Colonic mucosa (tissue), 4 donors: ENCODE data around the gene CLEC11A. TPM values are rescaled to one million over a fixed set of nuclear protein-coding genes. Genes with fewer than 3 reads are reported as not detected.

Experiments used
- DNase-seq: peaks from one replicate; pipeline ENCODE4 v3.0.0-alpha.2; 2020
- H3K27ac ChIP-seq: fragments of 200-600 bp; one replicate; pipeline ENCODE4 v1.8.0; 2021
- H3K27me3 ChIP-seq: fragments of 200-600 bp; one replicate; pipeline ENCODE4 v1.8.0; 2021
- H3K36me3 ChIP-seq: fragments of 200-600 bp; one replicate; pipeline ENCODE4 v1.8.0; 2021
- H3K4me1 ChIP-seq: fragments of 200-600 bp; one replicate; pipeline ENCODE4 v1.8.0; 2021; ENCODE audit warnings: mild to moderate bottlenecking
- H3K4me3 ChIP-seq: fragments of 200-600 bp; one replicate; pipeline ENCODE4 v1.8.0; 2021
- H3K9ac ChIP-seq, 2 donors: one replicate each; pipeline ENCODE4 v1.7.0; 2013; ENCODE audit warnings: control low read depth in 2 of 2, low read depth in 2 of 2, low read length in 2 of 2
- H3K9me3 ChIP-seq: fragments of 200-600 bp; one replicate; pipeline ENCODE4 v1.8.0; 2021
- intact Hi-C: fragments of 100-400 bp; cut with DNase I; formaldehyde crosslinking; loops from one replicate; pipeline ENCODE4 v1.14.1; 2022
- total RNA-seq, 2 donors: library from RNA; stranded (reverse); fragmentation: NEBNext Ultra II Directional in 1 of 2; extraction: Animal tissue kit (Norgen Biotek cat#: 25700) in 1 of 2; gene quantifications; one replicate each; pipeline ENCODE4 v1.2.1, GENCODE V29; 2021
- TF ChIP-seq, protein P1 (sequence below): fragments of 200-600 bp; IDR thresholded peaks from one replicate; pipeline ENCODE4 v1.8.0; 2022; ENCODE audit warnings: antibody characterized with exemption, mild to moderate bottlenecking
- donor health status: healthy.
- donor health status: DM: no; HTN: no; CAD: no.
- donor health status: DM: no; HTN: no; CAD: no.

CLEC11A gene
- total RNA-seq, 2 donors from 2014 or later = 4.5 to 5.1 TPM

DNA sequence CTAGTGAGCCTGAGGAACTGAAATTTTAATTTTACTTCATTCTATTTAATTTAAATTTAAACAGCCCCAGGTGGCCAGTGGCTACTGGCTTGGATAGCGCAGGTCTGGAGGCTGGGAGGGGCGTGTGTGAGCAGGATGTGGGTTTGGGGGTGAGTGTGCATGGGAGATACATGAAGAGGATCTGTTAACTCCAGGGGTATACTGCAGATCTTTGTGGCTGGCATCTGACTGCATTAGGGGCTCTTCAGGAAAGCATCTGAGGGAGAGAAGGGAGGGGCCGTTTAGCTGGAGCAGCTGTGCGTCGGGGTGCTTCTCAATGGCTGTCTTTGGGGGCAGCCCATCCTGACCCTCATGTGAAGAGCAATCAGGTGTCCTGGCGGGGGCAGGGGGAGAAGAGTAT is 10.3 kb upstream of the CLEC11A start:
- TF ChIP-seq, protein P1, sequence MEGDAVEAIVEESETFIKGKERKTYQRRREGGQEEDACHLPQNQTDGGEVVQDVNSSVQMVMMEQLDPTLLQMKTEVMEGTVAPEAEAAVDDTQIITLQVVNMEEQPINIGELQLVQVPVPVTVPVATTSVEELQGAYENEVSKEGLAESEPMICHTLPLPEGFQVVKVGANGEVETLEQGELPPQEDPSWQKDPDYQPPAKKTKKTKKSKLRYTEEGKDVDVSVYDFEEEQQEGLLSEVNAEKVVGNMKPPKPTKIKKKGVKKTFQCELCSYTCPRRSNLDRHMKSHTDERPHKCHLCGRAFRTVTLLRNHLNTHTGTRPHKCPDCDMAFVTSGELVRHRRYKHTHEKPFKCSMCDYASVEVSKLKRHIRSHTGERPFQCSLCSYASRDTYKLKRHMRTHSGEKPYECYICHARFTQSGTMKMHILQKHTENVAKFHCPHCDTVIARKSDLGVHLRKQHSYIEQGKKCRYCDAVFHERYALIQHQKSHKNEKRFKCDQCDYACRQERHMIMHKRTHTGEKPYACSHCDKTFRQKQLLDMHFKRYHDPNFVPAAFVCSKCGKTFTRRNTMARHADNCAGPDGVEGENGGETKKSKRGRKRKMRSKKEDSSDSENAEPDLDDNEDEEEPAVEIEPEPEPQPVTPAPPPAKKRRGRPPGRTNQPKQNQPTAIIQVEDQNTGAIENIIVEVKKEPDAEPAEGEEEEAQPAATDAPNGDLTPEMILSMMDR = no peak
- Histone ChIP-seq H3K4me1 (no peaks in the 10 kb centered on the region), H3K9me3 (no peaks in the 10 kb centered on the region), H3K9ac (no peak overlapping the region), H3K4me3 (no peak overlapping the region), H3K27me3 (peaks cover under 1% of the 10 kb centered on the region), H3K36me3 (no peaks in the 10 kb centered on the region), H3K27ac (no peak overlapping the region)
- no peak for DNase-seq
- intact Hi-C loops = no loop called here

DNA sequence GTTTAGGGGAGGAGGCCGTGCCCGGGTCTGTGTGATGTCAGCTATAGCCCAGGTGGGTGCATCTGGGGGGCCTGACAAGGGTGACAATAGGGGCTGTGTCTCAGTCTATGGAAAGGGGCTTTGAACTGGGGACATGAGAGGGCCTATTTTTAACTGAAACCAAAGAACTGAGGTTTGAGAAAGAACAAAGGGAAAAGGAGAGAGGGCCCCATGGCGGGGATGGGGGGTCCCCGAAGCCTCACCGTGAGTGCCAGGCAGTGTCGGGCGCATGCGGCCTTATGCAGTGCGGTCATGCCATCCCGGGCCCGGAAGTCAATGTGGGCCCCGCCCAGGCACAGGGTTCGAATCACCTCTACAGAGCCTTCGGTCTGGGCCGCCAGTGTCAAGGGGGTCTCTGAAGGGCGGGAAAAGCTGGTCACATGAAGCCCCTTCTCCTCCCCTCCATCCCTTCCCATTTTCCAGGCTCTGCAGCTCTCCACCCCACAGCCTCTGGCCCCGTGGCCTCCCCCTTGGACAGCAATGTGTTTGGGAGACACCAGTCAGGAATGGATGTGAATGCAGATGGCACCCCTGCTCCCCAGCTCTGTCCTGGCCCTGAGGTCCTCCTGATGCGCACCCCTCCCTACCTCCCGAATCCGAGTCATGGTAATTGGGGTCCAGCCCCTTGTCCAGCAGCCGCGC is 9.5 kb upstream of the CLEC11A start:
- intact Hi-C loops = no loop called here
- Histone ChIP-seq H3K4me3 (no peak overlapping the region), H3K36me3 (no peaks in the 10 kb centered on the region), H3K9ac (no peak overlapping the region), H3K9me3 (no peaks in the 10 kb centered on the region), H3K27ac (no peak overlapping the region), H3K4me1 (no peaks in the 10 kb centered on the region), H3K27me3 (peaks cover 8% of the 10 kb centered on the region)
- DNase-seq = no peak
- TF ChIP-seq, protein P1 = no peak

DNA sequence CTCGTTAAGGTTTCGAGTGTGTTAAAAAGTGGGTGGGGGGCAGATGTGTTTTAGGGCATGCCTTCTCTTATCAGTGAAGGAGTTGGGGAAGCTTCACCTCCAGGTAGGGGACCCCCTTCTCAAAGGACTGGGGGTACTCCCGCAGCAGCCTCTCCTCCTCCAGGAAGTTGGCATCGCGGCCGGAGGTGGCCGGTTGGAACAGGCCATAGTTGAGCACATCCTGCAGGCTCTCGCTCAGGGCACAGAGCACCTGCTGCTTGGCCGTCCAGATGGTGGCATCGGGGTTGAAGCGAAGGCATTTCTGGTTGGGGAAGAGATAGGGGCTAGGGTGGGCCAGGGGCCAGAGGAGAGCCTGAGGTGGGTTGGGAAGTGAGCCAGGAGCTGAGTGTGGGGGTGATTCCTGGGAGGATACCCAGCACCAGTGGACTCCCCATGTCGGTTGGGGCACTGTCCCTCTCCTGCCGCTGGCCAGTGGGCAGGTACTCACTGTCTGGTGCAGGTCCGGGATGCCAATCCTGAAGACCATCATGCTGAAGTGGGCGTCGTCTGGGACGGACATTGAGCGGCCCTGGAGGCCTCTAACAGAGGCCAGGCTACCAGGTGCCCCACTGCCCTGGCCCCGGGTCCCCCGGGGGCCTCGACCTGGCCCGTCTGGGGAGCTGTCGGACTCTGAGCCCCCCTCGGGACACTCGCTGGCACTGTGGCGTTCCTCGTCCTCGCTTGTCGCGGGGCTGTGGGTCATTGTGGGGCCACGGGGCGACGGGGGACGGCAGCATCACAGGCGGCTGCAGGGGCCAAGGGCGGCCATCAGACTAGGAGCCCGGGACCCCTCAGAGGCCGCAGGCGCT is 6.8 kb upstream of the CLEC11A start:
- Histone ChIP-seq H3K4me3 (no peak overlapping the region), H3K9me3 (no peaks in the 10 kb centered on the region), H3K36me3 (no peaks in the 10 kb centered on the region), H3K9ac (no peak overlapping the region), H3K4me1 (no peaks in the 10 kb centered on the region), H3K27me3 (peaks cover 13% of the 10 kb centered on the region), H3K27ac (no peak overlapping the region)
- TF ChIP-seq, protein P1 = no peak
- intact Hi-C loops = no loop called here
- no peak for DNase-seq

DNA sequence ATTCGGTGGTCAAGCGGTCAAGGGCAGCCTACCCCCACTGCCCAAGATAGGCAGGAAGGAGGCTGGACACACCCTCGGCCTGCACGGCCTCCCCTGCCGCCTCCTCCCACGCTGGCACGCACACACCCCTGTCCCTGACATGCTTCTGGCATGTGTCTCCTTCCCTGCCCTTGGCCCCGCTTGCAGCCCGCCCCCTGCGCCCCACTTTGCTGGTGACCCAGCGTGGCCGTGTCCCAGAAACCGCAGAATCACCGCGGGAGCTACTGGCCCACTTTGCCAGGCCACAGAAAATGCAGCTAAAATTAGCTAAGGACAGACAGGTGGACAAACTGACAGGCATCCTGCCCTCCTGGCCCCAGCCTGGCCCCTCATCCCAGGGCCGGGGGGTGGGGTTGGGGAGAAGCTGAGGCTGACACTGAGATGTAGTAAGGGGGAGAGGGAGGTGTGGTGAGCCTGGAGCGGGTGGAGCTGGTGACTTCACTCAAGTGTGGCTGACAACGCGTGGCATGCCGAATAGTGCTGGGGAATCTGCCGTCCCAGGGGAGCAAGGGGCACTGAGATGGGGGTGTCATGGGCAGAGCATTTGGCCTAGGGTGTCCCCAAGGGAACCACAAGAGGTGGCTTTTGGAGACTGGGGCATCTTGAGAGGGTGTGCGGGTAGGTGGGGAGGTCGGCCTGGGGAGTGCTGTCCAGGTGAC is 6.0 kb upstream of the CLEC11A start:
- no peak overlapping the region for H3K4me3 ChIP-seq
- no peak for DNase-seq
- peaks cover 13% of the 10 kb centered on the region for H3K27me3 ChIP-seq
- intact Hi-C loops = no loop called here
- TF ChIP-seq, protein P1 = no peak
- H3K36me3 ChIP-seq = no peaks in the 10 kb centered on the region
- H3K27ac ChIP-seq = no peak overlapping the region
- H3K4me1 ChIP-seq = no peaks in the 10 kb centered on the region
- no peak overlapping the region for H3K9ac ChIP-seq
- no peaks in the 10 kb centered on the region for H3K9me3 ChIP-seq

DNA sequence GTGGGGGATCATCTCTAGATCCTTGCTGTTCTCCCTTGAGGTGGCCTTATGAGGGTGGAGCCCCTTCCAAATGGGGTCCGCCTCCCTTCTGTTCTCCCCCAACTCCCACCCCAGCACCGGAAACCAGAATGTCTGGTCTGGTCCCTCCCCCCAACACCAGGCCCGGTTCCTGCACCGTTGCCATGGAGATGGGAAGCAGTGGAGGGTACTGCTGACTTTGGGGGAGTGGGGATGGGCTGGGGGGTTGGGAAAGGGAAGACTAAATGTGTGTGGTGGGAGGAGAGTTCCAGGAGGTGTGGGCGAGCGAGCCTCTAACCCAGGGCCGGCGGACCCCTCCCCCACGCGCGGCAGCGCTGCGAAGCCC is 5.3 kb upstream of the CLEC11A start:
- Histone ChIP-seq H3K27me3 (peaks cover 13% of the 10 kb centered on the region), H3K27ac (no peak overlapping the region), H3K36me3 (no peaks in the 10 kb centered on the region), H3K4me1 (no peaks in the 10 kb centered on the region), H3K4me3 (no peak overlapping the region), H3K9me3 (no peaks in the 10 kb centered on the region), H3K9ac (no peak overlapping the region)
- TF ChIP-seq, protein P1 = no peak
- intact Hi-C loops = no loop called here
- no peak for DNase-seq
